Endothelial cell of umbilical vein (primary cell): ENCODE data around the gene FBN2. TPM values are rescaled to one million over a fixed set of nuclear protein-coding genes. Genes with fewer than 3 reads are reported as not detected.

ENCODE experiments used
- BruUV-seq: library from RNA; stranded (reverse); fragments of 400-500 nt; replicated peaks from 2 replicates; lab custom pipeline; 2021; lab: Mats Ljungman, UMichigan
- CTCF ChIA-PET: fragments of 300-600, 350-600 bp; sonication (Branson Sonifier 250); formaldehyde crosslinking; loops from one replicate; lab custom pipeline; 2021; ENCODE audit warnings: antibody characterized with exemption, inconsistent platforms; lab: Charles Lee
- POLR2A ChIA-PET: fragments of 300-600, 350-600 bp; sonication (Branson Sonifier 250); formaldehyde crosslinking; loops from one replicate; lab custom pipeline; 2021; ENCODE audit warnings: antibody characterized with exemption, inconsistent platforms; lab: Charles Lee
- DNase-seq: peaks from one replicate; pipeline ENCODE4 v3.0.0-alpha.2; 2011; ENCODE audit warnings: low read depth, low spot score
- FAIRE-seq: peaks from 2 replicates; lab custom pipeline; 2011; peaks lifted over from hg19 to GRCh38; lab: Jason Lieb, UNC
- H2AFZ ChIP-seq: 2 replicates; pipeline ENCODE4 v1.6.0; 2012; ENCODE audit warnings: low read depth, low read length, control low read depth, inconsistent platforms
- H3K27ac ChIP-seq: 2 replicates; pipeline ENCODE4 v1.5.1; 2011; ENCODE audit warnings: low read depth, mild to moderate bottlenecking, control low read depth, low read length, moderate library complexity; ENCODE audit not compliant: insufficient read depth
- H3K27me3 ChIP-seq, 2 experiments: 2 replicates each; pipeline versions ENCODE4 v1.6.0 to v1.6.1; 2011; ENCODE audit warnings: low read length in 2 of 2, mixed read lengths in 1 of 2; ENCODE audit not compliant: control insufficient read depth in 2 of 2, insufficient read depth in 2 of 2
- H3K36me3 ChIP-seq, 2 experiments: 2 replicates in 1 of 2; 3 replicates in 1 of 2; pipeline ENCODE4 v1.5.1; 2011; ENCODE audit warnings: low read length in 2 of 2, mild to moderate bottlenecking in 1 of 2, moderate library complexity in 1 of 2; ENCODE audit not compliant: control insufficient read depth in 2 of 2, insufficient read depth in 2 of 2; ENCODE audit errors: extremely low read depth in 1 of 2
- H3K4me1 ChIP-seq: 3 replicates; pipeline ENCODE4 v1.5.1; 2011; ENCODE audit warnings: mild to moderate bottlenecking, low read length; ENCODE audit not compliant: control insufficient read depth, insufficient read depth; ENCODE audit errors: extremely low read depth
- H3K4me2 ChIP-seq: 2 replicates; pipeline ENCODE4 v1.6.1; 2011; ENCODE audit warnings: low read length, control low read depth, mixed read lengths; ENCODE audit not compliant: insufficient read depth
- H3K4me3 ChIP-seq, 3 experiments: fragments of 200-600 bp in 1 of 3; sonication (generic), shearing (Covaris generic) in 1 of 3; replicated peaks in 1 of 3; 2 replicates each; pipeline ENCODE4 v1.5.1; 2011 to 2016; ENCODE audit warnings: control low read depth in 3 of 3, low read length in 3 of 3, mild to moderate bottlenecking in 2 of 3, inconsistent platforms in 1 of 3, low read depth in 1 of 3, moderate library complexity in 1 of 3; ENCODE audit not compliant: insufficient read depth in 1 of 3
- H3K79me2 ChIP-seq: 2 replicates; pipeline ENCODE4 v1.6.0; 2012; ENCODE audit warnings: low read length, inconsistent platforms; ENCODE audit not compliant: control insufficient read depth, insufficient read depth
- H3K9ac ChIP-seq: replicated peaks from 2 replicates; pipeline ENCODE3; 2011; ENCODE audit warnings: low read length, control low read depth; ENCODE audit not compliant: insufficient read depth; ENCODE audit errors: extremely low read depth
- H3K9me1 ChIP-seq: replicated peaks from 3 replicates; pipeline ENCODE4 v1.6.0; 2011; ENCODE audit warnings: mild to moderate bottlenecking, low read length; ENCODE audit not compliant: control insufficient read depth, insufficient read depth; ENCODE audit errors: extremely low read depth
- H3K9me3 ChIP-seq: replicated peaks from 2 replicates; pipeline ENCODE4 v1.5.1; 2012; ENCODE audit warnings: low read length, inconsistent platforms; ENCODE audit not compliant: control insufficient read depth, insufficient read depth
- H4K20me1 ChIP-seq: replicated peaks from 2 replicates; pipeline ENCODE3; 2011; ENCODE audit warnings: mild to moderate bottlenecking, low read length; ENCODE audit not compliant: control insufficient read depth, insufficient read depth; ENCODE audit errors: extremely low read depth
- CTCF ChIP-seq, 2 donors: IDR thresholded peaks; 1 replicate in 1 of 2; 2 replicates in 1 of 2; pipeline ENCODE4 v1.5.1; 2011; ENCODE audit warnings: low read length in 2 of 2, mild to moderate bottlenecking in 2 of 2, moderate library complexity in 2 of 2, control low read depth in 1 of 2, inconsistent platforms in 1 of 2, low read depth in 1 of 2; ENCODE audit not compliant: insufficient read depth in 1 of 2; ENCODE audit errors: extremely low read depth in 1 of 2
- EZH2 ChIP-seq: IDR thresholded peaks from 2 replicates; pipeline ENCODE4 v1.6.1; 2012; ENCODE audit warnings: borderline replicate concordance, low read depth, mild to moderate bottlenecking, moderate library complexity, low read length, inconsistent platforms; ENCODE audit not compliant: severe bottlenecking
- FOS ChIP-seq: IDR thresholded peaks from 2 replicates; pipeline ENCODE4 v1.6.1; 2011; ENCODE audit warnings: mild to moderate bottlenecking, low read length, moderate library complexity, borderline replicate concordance; ENCODE audit not compliant: insufficient read depth
- GATA2 ChIP-seq: IDR thresholded peaks from 2 replicates; pipeline ENCODE4 v1.7.0; 2011; ENCODE audit warnings: low read depth, mild to moderate bottlenecking, moderate library complexity, mixed read lengths, low read length; ENCODE audit not compliant: insufficient read length, insufficient read depth
- JUN ChIP-seq: IDR thresholded peaks from 2 replicates; pipeline ENCODE4 v1.6.1; 2011; ENCODE audit warnings: borderline replicate concordance, low read depth; ENCODE audit not compliant: insufficient read length, insufficient read depth
- MYC ChIP-seq: IDR thresholded peaks from one replicate; pipeline ENCODE4 v1.6.1; 2011; ENCODE audit warnings: mild to moderate bottlenecking, low read depth, low read length
- POLR2A ChIP-seq: IDR thresholded peaks from 2 replicates; pipeline ENCODE4 v1.6.1; 2012; ENCODE audit warnings: low read depth, mild to moderate bottlenecking, control low read depth, low read length
- POLR2AphosphoS5 ChIP-seq: IDR thresholded peaks from 2 replicates; pipeline ENCODE4 v1.6.1; 2012; ENCODE audit warnings: low read depth, mild to moderate bottlenecking, control low read depth, low read length, moderate library complexity; ENCODE audit not compliant: insufficient read depth
- dilution Hi-C: fragments of 300-500 bp; cut with MboI; formaldehyde crosslinking; loops from one replicate; pipeline ENCODE4 v1.15.0; 2019; ENCODE audit warnings: low sequenced_read_pairs; ENCODE audit not compliant: extremely low pct_ligation_motif_present
- intact Hi-C: fragments of 100-400 bp; cut with micrococcal nuclease; formaldehyde crosslinking; loops from one replicate; pipeline ENCODE4 v1.10.0; 2022
- polyA plus RNA-seq, 4 experiments: library from polyadenylated mRNA; depleted of rRNA in 3 of 4; stranded (reverse) in 3 of 4; unstranded in 1 of 4; fragments of >200 nt; gene quantifications; 2 replicates each; pipeline versions ENCODE4 v1.2.1 to v1.2.3, GENCODE V29; 2011 to 2012; ENCODE audit warnings: missing spikeins in 1 of 4
- total RNA-seq: library from RNA; stranded (reverse); gene quantifications from 2 replicates; pipeline ENCODE4 v1.2.3, GENCODE V29; 2021
- TF ChIP-seq, protein P1 (sequence below): IDR thresholded peaks from 2 replicates; pipeline ENCODE4 v1.6.1; 2011; ENCODE audit not compliant: insufficient read depth, insufficient read length

The FBN2 gene
- total and polyA plus RNA-seq, 2 donors (not counting 3 experiments of a cell fraction or from before 2014, with no cell fraction given) = 21.8 to 57.4 TPM

DNA sequence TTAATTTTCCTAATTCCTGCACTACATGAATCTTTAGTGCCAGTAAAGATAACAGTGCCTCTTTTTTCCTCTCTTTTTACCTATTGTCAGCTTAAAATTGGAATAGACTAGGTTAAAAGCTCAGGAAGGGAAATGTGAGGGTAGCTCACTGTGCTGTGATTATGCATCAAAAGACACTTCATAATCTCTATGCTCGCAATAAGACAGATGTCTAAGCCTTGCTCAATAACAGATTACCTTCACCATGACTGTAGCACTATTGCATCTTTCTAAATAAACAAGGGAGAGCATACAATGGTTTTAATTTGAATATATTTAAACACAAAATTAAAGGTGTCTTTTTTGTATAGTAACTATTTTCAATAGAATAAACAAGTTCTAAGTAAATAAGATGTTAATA lies 130.1 kb downstream of the FBN2 start:
- no peak for FAIRE-seq

More for the DNA sequence above, 130.1 kb downstream of the FBN2 start:
- TF ChIP-seq MYC (no peak), POLR2A (no peak), FOS (no peak), JUN (no peak), POLR2AphosphoS5 (no peak), EZH2 (no peak), GATA2 (no peak), CTCF (IDR thresholded peaks at IDR 0.05; ENCODE audit: extremely low read depth in 1 of 2, insufficient read depth in 1 of 2, low read depth in 1 of 2, low read length in 2 of 2) (no peak)
- TF ChIP-seq, protein P1, sequence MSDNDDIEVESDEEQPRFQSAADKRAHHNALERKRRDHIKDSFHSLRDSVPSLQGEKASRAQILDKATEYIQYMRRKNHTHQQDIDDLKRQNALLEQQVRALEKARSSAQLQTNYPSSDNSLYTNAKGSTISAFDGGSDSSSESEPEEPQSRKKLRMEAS = no peak
- peaks cover 16% of the 10 kb centered on the region for H3K4me1 ChIP-seq
- no peaks in the 10 kb centered on the region for H3K79me2 ChIP-seq
- no peak overlapping the region for H3K27ac ChIP-seq
- H3K4me3 ChIP-seq = no peak overlapping the region
- H3K9me3 ChIP-seq = no peaks in the 10 kb centered on the region
- no peaks in the 10 kb centered on the region for H3K9me1 ChIP-seq
- CTCF ChIA-PET = no interaction called here
- no peak for DNase-seq
- H2AFZ ChIP-seq = no peak overlapping the region
- no TSS peak for BruUV-seq
- POLR2A ChIA-PET = no interaction called here
- H4K20me1 ChIP-seq = no peaks in the 10 kb centered on the region
- dilution Hi-C loops (no loop called here), intact Hi-C loops (no loop called here)
- H3K4me2 ChIP-seq = no peak overlapping the region
- H3K27me3 ChIP-seq = peaks cover 0 to 1% of the 10 kb centered on the region in 2 experiments
- no peaks in the 10 kb centered on the region for H3K36me3 ChIP-seq
- no peak overlapping the region for H3K9ac ChIP-seq
